ENCODE measurements around the gene MYOM1. TPM values are rescaled to one million over a fixed set of nuclear protein-coding genes. Genes with fewer than 3 reads are reported as not detected.

MYOM1 gene
- total RNA-seq, 4 donors from 2014 or later, result 2.3 to 3.1 (median 3.1) TPM

GRCh38 chr18:3170441-3171161 lies 49.2 kb downstream of the MYOM1 start:
- Histone ChIP-seq H3K27me3 (no peaks in the 10 kb centered on the region), H3K36me3 (no peaks in the 10 kb centered on the region), H3K4me3 (replicated peaks in 1 of 3) (no peak overlapping the region), H3K27ac (no peak overlapping the region), H3K9me3 (no peaks in the 10 kb centered on the region), H3K4me1 (no peaks in the 10 kb centered on the region)
- intact Hi-C loops (cut with DNase I), result no loop called here
- TF ChIP-seq POLR2A (IDR thresholded peaks at IDR 0.05), result no peak
- TF ChIP-seq CTCF (IDR thresholded peaks at IDR 0.05), result no peak
- 89 to 95% methylated on average over 6 of the region's 6 CpGs for WGBS, 2 donors
- no peak for DNase-seq

GRCh38 chr18:3164381-3164780 lies 55.4 kb downstream of the MYOM1 start:
- 75 to 84% methylated on average over 4 of the region's 4 CpGs for WGBS, 2 donors
- Histone ChIP-seq H3K4me1 (no peaks in the 10 kb centered on the region), H3K27ac (no peak overlapping the region), H3K27me3 (no peaks in the 10 kb centered on the region), H3K4me3 (replicated peaks in 1 of 3) (no peak overlapping the region), H3K9me3 (no peaks in the 10 kb centered on the region), H3K36me3 (no peaks in the 10 kb centered on the region)
- DNase-seq, result no peak
- intact Hi-C loops (cut with DNase I), result no loop called here
- TF ChIP-seq CTCF (IDR thresholded peaks at IDR 0.05) (no peak), POLR2A (IDR thresholded peaks at IDR 0.05) (no peak)

GRCh38 chr18:3163968-3164367 lies 55.8 kb downstream of the MYOM1 start:
- WGBS, 2 donors, result 78% methylated on average over 5 of the region's 5 CpGs
- intact Hi-C loops (cut with DNase I), result no loop called here
- TF ChIP-seq POLR2A (IDR thresholded peaks at IDR 0.05), result no peak
- TF ChIP-seq CTCF (IDR thresholded peaks at IDR 0.05), result no peak
- Histone ChIP-seq H3K27ac (no peak overlapping the region), H3K4me3 (replicated peaks in 1 of 3) (no peak overlapping the region), H3K27me3 (no peaks in the 10 kb centered on the region), H3K9me3 (no peaks in the 10 kb centered on the region), H3K36me3 (no peaks in the 10 kb centered on the region), H3K4me1 (no peaks in the 10 kb centered on the region)
- no peak for DNase-seq

GRCh38 chr18:3162181-3162580 lies 57.6 kb downstream of the MYOM1 start:
- intact Hi-C loops (cut with DNase I), result no loop called here
- Histone ChIP-seq H3K4me3 (replicated peaks in 1 of 3) (no peak overlapping the region), H3K27me3 (no peaks in the 10 kb centered on the region), H3K36me3 (no peaks in the 10 kb centered on the region), H3K9me3 (no peaks in the 10 kb centered on the region), H3K27ac (no peak overlapping the region), H3K4me1 (no peaks in the 10 kb centered on the region)
- 86 to 93% methylated on average over 3 of the region's 3 CpGs for WGBS, 2 donors
- TF ChIP-seq POLR2A (IDR thresholded peaks at IDR 0.05) (no peak), CTCF (IDR thresholded peaks at IDR 0.05) (no peak)
- DNase-seq, result no peak

- Histone ChIP-seq H3K27me3 (no peaks in the 10 kb centered on the region), H3K9me3 (no peaks in the 10 kb centered on the region), H3K36me3 (no peaks in the 10 kb centered on the region), H3K4me3 (replicated peaks in 1 of 3) (no peak overlapping the region), H3K27ac (no peak overlapping the region), H3K4me1 (peaks cover 6 to 16% of the 10 kb centered on the region in 2 donors)
- DNase-seq, result no peak
- intact Hi-C loops (cut with DNase I), result no loop called here
- 87 to 94% methylated on average over 1 of the region's 1 CpG for WGBS, 2 donors
- TF ChIP-seq CTCF (IDR thresholded peaks at IDR 0.05), result no peak
- no peak for TF ChIP-seq POLR2A (IDR thresholded peaks at IDR 0.05)
These were observed 59.9 kb downstream of the MYOM1 start for GRCh38 chr18:3159830-3160229.

All from thyroid gland (tissue), 4 donors.